Thyroid gland (tissue), 4 donors: Measurements from ENCODE around the gene RNF34.

ENCODE experiments used
- POLR2A ChIP-seq, 2 donors: fragments of 450-650 bp; IDR thresholded peaks; one replicate each; pipeline ENCODE4 v1.6.1; 2017; ENCODE audit warnings: antibody characterized with exemption in 2 of 2, mild to moderate bottlenecking in 2 of 2, moderate library complexity in 1 of 2
- TF ChIP-seq, protein P1 (sequence below), 6 experiments: fragments of 200-600 bp in 3 of 6; fragments of 450-650 bp in 3 of 6; sonication (generic) in 3 of 6; IDR thresholded peaks; one replicate each; pipeline ENCODE4 v1.5.1; 2016 to 2019; ENCODE audit warnings: antibody characterized with exemption in 6 of 6, mild to moderate bottlenecking in 2 of 6, inconsistent platforms in 1 of 6, moderate library complexity in 1 of 6

DNA sequence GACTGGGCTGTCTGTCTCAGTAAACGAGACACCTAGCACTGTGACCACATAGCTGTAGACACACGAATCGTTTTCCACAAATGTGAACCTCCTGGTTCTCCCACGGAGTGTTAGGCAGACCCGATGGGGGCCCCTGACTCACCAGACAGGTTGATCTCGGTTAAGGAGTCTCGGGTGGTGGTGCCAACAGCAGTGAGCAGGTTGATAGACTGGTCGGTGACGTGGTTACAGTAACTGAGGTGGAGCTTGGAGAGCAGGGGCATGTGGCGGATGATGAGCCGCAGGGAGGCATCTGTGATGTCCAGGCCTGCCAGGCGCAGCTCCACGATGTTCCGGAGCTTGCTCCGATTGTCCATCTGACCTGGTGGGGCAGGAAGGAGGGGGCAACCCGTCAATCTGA, 39.8 kb downstream of the RNF34 start:
- TF ChIP-seq, protein P1, sequence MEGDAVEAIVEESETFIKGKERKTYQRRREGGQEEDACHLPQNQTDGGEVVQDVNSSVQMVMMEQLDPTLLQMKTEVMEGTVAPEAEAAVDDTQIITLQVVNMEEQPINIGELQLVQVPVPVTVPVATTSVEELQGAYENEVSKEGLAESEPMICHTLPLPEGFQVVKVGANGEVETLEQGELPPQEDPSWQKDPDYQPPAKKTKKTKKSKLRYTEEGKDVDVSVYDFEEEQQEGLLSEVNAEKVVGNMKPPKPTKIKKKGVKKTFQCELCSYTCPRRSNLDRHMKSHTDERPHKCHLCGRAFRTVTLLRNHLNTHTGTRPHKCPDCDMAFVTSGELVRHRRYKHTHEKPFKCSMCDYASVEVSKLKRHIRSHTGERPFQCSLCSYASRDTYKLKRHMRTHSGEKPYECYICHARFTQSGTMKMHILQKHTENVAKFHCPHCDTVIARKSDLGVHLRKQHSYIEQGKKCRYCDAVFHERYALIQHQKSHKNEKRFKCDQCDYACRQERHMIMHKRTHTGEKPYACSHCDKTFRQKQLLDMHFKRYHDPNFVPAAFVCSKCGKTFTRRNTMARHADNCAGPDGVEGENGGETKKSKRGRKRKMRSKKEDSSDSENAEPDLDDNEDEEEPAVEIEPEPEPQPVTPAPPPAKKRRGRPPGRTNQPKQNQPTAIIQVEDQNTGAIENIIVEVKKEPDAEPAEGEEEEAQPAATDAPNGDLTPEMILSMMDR (IDR thresholded peaks at IDR 0.05): no peak
- no peak for TF ChIP-seq POLR2A (IDR thresholded peaks at IDR 0.05)
